CD4-positive, alpha-beta T cell treated with Interleukin-15 for 4 hours (primary cell): ENCODE results near the gene RCSD1.

Experiments
- DNase-seq: peaks from one replicate; pipeline ENCODE4 v3.0.0-alpha.2; 2020; ENCODE audit warnings: low spot score

RCSD1 gene

GRCh38 chr1:167618366-167618765, 11.7 kb upstream of the RCSD1 start:
- DNase-seq, result no peak

- DNase-seq, result no peak
Observed at GRCh38 chr1:167618789-167619188, 11.2 kb upstream of the RCSD1 start.

- no peak for DNase-seq
Observed at GRCh38 chr1:167620002-167620401, 10.0 kb upstream of the RCSD1 start.

DNA sequence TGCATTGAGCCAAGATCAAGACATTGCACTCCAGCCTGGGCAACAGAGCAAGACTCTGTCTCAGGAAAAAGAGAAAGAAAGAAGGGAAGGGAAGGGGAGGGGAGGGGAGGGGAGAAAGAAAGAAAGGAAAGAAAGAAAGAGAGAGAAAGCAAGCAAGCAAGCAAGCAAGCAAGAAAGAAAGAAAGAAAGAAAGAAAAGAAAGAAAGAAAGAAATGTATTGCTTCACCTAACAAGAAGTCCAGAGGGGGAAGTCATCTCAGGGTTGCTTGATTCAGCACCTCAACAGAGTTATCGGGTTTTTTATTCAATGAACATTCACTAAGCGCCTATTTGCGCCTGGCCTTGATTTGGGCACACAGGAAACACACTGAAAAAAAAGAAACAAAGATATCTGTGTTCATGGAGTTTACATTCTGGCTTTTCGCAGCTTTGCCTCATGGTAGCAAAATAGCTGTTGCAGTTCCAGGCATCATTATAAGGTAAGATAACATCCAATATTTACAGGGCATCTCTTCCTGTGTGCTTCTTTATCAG, 8.2 kb upstream of the RCSD1 start:
- no peak for DNase-seq

DNA sequence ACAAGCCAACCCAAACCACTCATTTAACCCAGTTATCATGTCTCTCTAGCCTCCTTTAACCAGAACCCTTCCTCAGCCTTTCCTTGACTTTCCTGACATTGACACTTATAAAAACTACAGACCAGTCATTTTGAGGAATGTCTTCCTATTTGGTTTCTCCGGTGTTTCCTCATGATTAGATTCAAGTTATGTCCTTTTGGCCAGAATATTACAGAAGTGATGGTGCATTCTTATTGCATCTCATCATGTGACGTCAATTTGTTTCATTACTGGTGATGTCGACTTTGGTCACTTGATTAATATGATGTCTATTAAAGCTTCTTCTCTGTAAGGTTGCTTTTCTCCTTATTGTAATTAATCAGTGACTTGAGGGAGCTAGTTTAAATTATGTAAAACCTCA, 6.1 kb upstream of the RCSD1 start:
- DNase-seq, result no peak

DNA sequence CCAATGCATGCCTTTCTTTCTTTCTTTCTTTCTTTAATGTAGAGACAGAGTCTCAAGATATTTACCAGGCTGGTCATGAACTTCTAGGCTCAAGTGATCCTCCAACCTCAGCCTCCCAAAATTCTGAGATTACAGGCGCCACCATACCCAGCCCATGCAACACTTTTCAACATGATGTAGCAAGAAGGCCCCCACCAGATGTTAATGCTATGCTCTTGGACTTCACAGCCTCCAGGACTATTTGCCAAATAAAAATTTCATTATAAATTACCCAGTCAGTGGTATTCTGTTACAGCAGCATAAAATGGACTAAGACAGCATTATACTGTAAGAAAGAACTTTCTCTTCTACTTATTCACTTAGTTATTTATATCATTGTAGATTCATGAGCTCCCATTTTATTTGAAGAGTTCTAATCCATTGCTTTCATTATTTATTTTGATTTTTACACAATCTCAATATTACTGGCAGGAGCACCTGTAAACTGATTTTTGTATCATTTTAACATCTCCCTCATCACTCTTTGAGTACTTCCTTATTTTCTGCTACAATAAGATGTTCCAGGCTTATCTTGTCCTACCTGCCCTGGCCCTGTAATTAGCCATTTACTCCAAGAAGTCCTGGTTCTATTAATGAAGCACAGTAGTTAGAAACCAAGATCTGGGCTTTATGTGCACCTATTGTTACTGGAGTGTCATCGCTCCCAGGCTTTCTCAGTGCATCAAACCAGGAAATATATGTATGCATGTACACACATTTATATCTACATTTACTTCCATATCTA, 4.8 kb upstream of the RCSD1 start:
- no peak for DNase-seq

- no peak for DNase-seq
Observed at GRCh38 chr1:167627615-167627864, 2.5 kb upstream of the RCSD1 start.

DNA sequence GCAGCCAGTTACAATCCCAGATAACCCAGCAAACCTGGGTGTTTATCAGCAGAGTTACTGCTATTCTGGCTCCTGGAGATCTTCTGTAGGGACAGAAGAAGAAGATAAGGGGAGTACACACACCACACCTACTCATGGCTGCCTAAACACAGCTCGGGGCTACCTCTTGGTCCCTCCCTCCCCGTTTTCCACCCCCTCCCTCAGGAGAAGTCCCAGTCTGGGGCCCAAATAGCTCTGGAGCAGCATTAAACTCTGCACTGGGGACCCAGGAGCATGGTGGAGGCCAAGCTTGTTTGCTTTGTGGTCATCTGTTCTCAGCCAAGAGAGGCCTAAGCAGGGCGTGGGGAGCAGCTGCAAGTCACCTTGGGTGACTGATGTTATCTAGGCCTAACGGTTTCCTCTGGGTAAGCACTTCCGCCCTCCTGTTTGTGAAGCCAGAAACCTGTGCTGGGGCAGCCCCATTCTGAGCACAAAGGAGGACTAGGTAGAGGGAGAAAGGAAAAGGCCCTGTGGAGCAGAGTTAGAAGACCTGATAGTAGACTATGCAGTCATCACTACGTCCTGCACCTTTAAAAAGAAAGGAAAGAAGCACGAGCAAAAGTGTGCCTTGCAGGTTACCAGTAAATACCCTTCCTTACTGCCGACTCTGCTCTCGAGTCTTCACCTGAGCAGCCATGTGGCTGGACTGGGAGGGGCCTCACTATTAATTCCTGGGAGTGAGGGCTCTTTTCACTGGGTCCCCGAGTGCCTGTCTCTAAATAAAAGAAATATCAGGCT, 2.0 kb upstream of the RCSD1 start:
- DNase-seq, result peak; percentile 82

GRCh38 chr1:167628741-167629515, 1.1 kb upstream of the RCSD1 start:
- DNase-seq, result no peak

DNA sequence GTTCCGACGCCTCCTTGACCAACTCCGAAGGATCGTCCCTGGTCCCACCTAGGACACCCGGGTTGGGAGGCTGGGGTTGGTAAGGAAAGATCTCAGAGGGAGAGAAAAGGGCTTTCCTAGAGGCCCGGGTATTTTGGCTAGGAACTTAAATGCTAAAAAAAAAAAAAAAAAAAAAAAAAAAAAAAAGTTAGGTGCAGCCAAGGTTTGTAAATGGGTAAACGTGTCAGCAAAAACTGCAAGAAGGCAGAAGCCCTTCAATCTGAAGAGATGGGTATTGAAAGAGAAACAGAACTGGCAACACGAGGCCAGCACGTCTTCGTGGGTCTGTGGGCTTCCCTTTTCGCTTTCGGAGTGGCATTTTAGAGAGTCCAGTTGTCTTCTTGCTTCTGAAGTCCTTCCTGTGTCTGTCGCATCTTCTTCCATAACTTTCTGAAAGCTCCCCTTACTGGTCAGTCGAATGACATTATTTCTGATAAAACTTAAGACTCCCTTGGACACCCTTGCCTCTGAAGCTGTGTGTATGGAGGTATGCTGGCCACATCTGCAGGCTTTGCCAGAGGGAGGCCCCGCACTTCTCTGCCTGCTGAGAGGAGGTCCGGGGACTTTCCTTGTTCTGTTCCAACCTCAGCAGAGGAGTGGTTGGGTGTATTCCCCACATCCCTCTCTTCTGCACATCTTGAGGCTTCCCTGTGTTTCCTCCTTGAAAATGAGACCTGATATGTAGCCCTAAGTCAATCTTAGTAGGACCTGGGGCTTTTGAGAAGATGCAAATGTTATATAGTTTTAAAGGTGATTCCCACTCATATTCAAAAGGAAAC, 745 bp downstream of the RCSD1 start:
- DNase-seq, result no peak

DNA sequence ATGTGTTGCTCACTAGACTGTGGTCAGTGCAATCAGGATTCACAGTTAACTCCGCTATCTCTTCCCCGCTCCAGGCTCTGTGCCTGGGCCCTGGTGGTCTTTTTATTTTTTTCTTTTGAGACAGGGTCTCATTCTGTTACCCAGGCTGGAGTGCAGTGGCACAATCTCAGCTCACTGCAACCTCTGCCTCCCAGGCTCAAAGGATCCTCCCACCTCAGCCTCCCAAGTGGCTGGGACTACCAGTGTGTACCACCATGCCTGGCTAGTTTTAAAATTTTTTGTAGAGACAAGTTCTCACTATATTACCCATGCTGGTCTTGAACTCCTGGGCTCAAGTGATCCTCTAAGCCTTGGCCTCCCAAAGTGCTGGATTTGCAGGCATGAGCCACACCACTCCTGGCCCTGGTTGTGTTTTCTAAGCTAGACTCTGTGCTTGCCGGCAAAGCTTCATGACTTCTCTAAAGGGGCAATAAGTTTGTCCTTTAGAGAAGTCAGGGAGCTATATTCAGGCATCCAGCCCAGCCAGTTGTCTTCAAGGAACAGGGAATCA, 1.4 kb downstream of the RCSD1 start:
- DNase-seq, result no peak

DNA sequence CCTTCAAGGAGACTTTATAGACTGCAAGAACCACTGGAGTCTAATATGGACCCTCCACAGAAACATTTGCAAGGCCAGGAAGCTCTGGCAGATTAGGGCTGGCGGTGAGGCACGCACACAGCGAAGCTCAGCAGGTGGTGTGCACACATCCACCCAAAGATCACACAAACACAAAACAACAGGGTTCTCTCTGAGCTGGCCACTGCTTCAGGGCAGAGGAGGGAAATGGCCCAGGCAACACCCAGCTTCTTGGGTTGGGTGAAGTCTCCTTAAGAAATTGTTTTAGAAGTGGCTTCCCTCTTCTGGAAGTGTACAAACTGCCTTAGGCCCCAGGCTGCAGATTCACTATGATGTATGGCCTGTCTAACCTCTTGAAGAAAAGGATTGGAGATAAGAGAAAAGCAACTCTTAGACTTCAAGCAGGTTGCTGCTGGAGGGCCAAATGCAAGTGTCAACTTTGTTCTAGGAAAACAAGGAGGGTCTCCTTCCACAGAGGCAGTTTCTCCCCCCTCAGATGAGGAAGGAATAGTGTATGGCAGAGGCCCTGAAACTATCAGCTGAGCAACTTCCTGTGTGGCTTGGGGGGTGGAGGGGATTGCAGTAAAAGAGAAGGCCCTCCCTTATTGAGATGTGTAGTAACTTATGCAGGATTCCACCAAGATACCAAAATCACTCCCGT, 2.0 kb downstream of the RCSD1 start:
- DNase-seq, result peak; percentile 38

DNA sequence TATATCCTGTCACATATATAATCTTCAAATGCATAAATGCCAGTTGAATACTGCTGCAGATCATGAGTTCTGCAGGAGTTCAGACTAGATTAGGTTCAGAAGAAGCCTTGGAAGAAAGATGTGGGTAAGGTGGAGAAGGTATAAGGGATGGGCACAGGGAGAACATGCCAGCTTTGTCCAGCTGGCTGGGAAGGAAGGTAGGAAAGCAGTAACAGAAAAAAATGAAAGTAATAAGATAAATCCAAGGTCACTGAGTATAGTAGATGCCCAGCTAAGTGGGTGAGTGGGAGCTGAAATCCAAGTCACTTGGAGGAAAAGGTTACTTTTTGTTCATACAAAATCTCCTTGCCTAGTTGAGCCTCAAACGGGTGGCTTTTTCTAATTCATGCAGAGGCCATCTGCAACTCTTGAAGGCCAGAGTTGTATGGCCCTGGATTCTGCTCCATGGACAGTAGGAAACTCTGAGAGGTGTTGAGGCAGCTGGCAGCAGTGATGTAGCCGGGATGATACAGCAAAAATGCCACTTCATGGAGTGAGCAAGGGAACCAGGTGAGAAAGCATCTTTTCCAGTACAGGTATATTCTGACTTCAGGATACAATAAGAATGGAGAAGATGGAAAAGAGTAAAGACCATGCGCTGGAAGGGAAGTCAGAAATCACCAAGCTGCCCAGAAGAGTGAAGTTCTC, 3.4 kb downstream of the RCSD1 start:
- DNase-seq, result no peak

DNA sequence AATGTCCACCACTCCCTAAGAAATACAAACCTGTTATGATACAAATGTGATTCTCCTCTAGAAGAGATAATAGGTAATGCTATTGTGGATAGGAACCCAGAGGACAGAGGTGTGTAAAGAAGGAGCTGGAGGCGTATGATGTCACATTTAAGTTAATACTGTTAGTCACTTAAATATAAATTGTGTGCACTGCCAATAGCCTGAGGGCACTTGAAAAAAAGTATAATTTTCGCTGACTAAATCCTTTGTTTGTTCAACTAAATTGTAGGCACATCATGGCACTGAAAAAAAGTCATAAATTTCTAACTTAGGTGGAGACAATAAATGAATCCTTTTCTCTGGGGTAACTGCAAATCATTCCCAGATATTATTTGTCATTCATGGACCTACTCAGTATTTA, 4.4 kb downstream of the RCSD1 start:
- DNase-seq, result no peak

- no peak for DNase-seq
Observed at GRCh38 chr1:167635156-167635648, 5.2 kb downstream of the RCSD1 start.

DNA sequence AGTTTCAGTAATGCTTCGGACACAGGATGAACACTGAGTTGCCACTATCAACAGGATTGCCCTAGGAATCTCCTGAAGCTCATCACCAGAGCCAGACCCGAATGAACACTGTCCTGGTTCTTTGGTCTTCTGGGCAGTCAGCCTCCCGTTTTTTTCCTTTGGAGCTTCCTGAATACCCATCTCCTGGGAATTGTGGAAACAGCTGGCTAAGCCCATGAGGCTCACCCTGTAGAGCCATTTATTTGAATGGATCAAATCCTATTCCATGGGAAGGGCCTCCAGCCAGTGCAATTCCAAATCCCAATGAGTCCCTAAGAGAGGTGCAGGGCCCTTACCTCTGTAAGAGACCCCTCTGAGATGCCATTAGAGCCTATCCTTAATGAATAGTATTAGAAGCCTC, 5.9 kb downstream of the RCSD1 start:
- no peak for DNase-seq

GRCh38 chr1:167638064-167638463, 8.0 kb downstream of the RCSD1 start:
- no peak for DNase-seq

- DNase-seq, result no peak
Observed at GRCh38 chr1:167640051-167640450, 10.0 kb downstream of the RCSD1 start.

DNA sequence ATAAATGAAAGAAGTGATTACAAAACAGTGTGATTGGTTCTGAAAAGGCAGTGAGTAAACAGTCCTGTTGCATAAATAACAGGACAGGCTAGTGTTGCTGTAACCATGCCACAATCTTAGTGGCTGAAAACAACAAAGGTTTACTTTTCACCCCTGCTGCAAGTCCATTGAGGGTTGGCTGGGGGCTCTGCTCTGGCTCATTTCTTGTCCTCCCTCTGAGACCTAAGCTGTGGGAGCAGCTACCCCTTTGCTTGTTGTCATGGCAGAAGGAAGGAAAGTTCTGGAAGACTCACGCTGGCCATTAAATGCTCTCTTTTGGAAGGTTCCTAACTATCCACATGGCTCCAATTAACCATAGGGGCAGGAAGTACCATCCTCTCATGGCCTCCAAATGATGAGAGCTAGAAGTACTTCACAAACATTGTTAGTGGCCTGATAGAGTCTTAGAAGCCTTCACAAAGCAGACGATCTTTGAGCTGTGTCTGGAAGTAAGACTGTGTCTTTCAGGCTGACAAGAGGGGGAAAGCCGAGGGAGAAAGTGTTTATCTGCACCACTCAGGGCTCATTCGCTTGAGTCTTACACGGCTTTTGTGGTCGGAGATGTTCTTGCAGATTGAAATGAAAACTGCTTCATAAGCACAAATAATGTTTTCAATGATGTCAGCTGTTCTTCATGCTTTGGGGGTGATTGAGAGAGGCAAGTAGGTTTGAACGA, 11.9 kb downstream of the RCSD1 start:
- DNase-seq, result peak; percentile 52

DNA sequence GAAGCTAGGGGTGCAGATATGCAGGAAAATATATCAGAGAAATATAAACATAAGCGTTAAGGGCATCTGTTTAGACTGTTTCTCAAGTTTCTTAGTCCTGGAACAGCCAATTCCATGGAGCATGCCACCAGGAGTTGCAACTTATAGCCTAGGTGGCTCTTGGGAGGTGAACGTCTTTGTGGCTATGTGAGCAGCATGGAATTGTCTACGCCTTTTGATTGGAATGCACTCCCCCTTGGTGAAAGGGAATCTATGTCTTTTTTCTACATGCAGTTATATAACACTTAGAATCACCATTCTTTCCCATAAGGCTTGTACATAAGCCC, 12.4 kb downstream of the RCSD1 start:
- DNase-seq, result no peak
